Coronary artery (tissue), 2 donors: ENCODE data around the gene HOXB1.

Source experiments
- DNase-seq: peaks from one replicate; pipeline ENCODE4 v3.0.0-alpha.2; 2017; ENCODE audit warnings: low spot score
- H3K27ac ChIP-seq, 2 donors: fragments of 200-600 bp; sonication (generic); one replicate each; pipeline ENCODE4 v1.5.1; 2016 to 2019
- H3K4me3 ChIP-seq: fragments of 200-600 bp; sonication (generic); 2 replicates; pipeline ENCODE4 v1.5.1; 2016; ENCODE audit warnings: mild to moderate bottlenecking, moderate library complexity
- TF ChIP-seq, protein P1 (sequence below): fragments of 200-600 bp; sonication (generic); IDR thresholded peaks from one replicate; pipeline ENCODE4 v1.5.1; 2019; ENCODE audit warnings: antibody characterized with exemption

Gene HOXB1

DNA sequence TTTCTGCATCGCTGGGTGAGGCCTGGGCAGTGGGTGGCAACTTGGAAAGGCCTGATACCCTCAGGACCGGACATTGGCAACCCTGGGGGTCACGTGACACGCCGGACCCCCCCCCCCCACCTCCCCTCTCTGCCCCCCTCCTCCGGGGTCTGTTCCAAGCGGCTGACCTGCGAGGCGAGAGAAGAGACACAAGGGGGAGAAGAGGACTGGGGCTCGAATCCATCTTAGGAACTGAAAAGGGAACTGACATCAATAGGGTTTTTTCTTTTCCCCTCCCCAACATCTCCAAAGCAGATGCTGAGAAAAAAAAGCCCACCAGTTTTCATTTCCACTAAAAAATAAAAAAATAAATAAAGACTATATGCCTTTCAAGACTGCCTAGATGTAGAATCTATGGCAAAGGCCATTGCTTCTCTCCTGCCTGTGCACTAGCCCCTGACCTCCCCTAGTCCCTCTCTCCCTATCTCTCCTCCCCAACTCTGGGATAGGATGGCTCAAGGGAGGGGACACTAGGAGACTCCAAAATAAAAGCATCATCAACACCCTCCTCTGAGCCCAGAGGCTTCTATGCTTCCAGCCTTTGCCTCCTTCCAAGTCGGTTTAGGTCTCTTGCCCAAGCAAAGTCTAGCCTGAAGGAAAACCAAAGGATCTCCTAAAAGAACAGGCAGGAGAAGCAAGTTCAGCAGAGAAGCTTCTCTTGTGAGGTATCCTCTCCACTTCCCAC, 21.8 kb upstream of the HOXB1 start:
- TF ChIP-seq, protein P1, sequence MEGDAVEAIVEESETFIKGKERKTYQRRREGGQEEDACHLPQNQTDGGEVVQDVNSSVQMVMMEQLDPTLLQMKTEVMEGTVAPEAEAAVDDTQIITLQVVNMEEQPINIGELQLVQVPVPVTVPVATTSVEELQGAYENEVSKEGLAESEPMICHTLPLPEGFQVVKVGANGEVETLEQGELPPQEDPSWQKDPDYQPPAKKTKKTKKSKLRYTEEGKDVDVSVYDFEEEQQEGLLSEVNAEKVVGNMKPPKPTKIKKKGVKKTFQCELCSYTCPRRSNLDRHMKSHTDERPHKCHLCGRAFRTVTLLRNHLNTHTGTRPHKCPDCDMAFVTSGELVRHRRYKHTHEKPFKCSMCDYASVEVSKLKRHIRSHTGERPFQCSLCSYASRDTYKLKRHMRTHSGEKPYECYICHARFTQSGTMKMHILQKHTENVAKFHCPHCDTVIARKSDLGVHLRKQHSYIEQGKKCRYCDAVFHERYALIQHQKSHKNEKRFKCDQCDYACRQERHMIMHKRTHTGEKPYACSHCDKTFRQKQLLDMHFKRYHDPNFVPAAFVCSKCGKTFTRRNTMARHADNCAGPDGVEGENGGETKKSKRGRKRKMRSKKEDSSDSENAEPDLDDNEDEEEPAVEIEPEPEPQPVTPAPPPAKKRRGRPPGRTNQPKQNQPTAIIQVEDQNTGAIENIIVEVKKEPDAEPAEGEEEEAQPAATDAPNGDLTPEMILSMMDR: no peak
- H3K27ac ChIP-seq: peak overlapping the region; percentile 36 to 74
- no peak for DNase-seq
- peak overlapping the region; percentile 41 for H3K4me3 ChIP-seq

DNA sequence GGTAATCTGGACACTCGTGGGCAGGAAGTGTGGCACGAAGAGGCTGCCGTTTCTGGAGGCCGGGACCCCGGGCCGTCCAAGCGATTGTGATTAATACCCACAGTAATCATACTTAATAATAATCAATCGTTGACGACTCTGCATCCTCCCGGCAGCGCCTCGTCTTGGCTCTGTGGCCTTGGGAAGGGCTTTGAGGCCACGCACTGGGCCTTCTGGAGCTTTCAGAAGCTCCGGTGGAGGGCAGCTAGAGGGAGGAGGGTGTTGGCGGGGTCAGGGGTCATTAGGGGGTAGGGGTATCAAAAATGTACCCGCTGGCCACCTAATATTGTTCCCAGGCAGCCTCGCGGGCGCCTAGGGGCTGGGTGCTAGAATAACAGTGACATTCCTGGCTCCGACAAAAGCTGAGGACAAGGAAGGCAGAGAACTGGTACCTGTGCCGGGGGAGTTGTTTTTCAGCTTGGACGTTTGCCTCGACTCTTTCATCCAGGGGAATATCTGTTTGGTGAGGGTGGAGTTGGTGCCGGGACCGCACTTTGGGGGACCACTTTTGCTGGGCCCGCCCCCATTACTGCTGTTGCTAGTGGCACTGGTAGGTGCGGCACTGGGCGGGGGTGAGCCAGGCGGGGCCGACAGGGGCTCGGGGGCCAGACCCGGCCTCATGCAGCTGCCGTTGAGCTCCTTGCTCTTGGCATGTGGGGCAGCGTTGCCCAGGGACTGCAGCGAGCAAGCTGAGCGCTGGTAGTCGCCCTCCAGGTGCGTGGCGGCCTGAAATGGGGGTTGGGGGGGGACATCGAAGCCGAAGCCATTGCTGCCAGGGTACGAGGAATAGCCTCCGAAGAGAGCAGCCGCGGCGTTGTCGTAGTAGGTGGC, 21.0 kb upstream of the HOXB1 start:
- Histone ChIP-seq H3K27ac (peak overlapping the region; percentile 36 to 74), H3K4me3 (no peak overlapping the region)
- TF ChIP-seq, protein P1: no peak
- DNase-seq: no peak

DNA sequence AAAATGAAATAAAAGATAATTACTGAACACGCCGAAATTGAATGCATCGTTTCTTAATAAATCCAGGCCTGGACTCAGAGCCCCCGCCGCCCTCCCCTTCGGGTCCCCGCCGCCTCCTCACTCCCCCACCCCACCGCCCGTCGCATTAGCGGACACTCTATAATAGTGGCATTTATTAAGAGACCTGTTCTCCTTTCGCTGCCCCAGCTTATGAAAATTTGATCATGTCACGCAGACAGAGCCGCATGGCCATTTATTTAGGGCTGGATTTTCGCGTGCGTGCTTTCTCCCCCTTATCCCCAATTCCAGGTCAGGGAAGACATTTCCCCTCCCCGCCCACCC, 20.4 kb upstream of the HOXB1 start:
- Histone ChIP-seq H3K4me3 (peak overlapping the region; percentile 48), H3K27ac (peak overlapping the region in 1 of 2 donors; percentile 74)
- TF ChIP-seq, protein P1: no peak
- no peak for DNase-seq

DNA sequence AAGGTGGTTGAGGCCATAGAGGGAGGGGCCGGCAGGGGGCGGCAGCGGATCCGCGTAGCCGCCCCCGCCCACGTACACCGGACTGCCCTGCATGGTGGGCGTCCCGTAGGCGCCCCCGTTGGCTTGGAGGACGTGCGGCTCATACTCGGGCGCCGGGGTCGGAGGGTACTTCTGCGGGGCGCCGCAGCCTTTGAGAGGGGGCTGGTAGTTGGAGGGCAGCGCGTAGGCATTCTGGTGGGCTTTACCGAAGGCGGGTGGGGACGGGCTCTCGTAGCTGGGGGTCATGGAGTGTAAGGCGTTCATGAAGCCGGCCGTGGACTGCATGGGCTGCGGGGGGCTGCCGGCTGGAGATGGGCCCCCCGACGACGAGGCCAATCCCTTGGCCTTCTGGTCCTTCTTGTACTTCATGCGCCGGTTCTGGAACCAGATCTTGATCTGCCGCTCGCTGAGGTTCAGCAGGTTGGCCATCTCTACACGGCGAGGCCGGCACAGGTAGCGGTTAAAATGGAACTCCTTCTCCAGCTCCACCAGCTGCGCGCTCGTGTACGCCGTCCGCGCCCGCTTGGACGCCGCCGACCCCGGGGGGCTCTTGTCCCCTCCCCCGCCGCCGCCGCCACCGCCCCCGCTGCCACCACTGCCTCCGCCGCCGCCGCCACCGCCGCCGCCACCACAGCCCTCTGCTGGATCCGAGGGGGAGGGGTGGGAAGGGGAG, 19.8 kb upstream of the HOXB1 start:
- peak overlapping the region in 1 of 2 donors; percentile 38 for H3K27ac ChIP-seq
- TF ChIP-seq, protein P1: no peak
- peak overlapping the region; percentile 48 for H3K4me3 ChIP-seq
- no peak for DNase-seq

DNA sequence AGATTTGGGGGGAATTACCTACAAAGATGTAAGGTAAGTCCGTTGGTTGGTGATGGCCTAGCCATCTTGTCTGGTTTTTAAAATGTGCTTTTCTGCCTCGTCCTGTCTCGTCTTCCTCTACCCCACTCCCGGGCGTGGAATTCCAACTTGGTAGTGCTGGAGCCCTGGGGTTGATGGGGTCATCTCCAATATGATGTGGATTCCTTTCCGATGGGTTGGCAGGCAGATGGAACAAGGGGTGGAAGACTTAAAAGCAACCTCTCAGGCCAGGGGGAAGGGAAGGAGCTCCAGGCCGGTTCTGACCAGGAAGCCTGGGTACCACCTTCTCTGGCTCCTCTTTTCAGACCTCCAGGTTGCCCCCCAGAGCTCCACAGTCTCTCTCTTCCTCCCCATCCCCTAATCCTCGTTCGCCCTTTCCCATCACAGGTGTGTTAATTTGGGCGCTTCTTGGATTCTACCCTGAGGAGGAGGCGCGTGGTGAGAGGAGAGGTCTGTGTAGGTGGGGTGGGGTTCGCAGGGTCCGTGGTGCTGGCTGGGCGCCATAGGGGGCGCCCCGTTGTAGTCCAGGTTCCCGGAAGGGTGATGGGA, 19.2 kb upstream of the HOXB1 start:
- no peak overlapping the region for H3K4me3 ChIP-seq
- TF ChIP-seq, protein P1: no peak
- no peak for DNase-seq
- peak overlapping the region in 1 of 2 donors; percentile 38 for H3K27ac ChIP-seq

DNA sequence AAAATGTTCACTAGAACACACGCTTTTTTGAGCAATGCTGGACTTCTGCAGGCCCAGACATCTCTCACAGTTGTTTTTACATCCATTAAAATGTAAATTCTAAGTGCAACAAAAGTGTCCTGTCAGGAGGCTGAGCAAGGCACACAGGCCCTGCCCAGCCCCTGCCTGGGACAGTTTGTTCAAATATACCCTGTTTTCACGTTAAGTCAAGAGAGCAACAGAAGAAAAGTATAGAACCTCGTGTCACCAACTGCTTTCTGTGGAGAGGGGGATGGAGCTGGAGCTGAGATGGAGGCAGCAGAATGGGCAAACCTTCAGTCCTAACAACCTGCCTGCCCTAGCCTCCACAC, 18.4 kb upstream of the HOXB1 start:
- Histone ChIP-seq H3K4me3 (no peak overlapping the region), H3K27ac (no peak overlapping the region)
- no peak for DNase-seq
- TF ChIP-seq, protein P1: no peak
